HepG2 (cell line): Measurements from ENCODE around the gene NLRC5.

Source experiments
- EZH2 ChIP-seq: conservative IDR thresholded peaks from 2 replicates; pipeline ENCODE4 v1.6.1; 2012; ENCODE audit warnings: mild to moderate bottlenecking, low read depth, low read length, moderate library complexity
- GATAD2A ChIP-seq: IDR thresholded peaks from 2 replicates; pipeline ENCODE4 v1.6.1; 2016
- NONO ChIP-seq, 2 experiments: fragments of 450-650 bp in 1 of 2; sonication (generic) in 1 of 2; formaldehyde crosslinking in 1 of 2; IDR thresholded peaks in 1 of 2; conservative IDR thresholded peaks in 1 of 2; 2 replicates each; pipeline versions ENCODE4 v1.6.1 to v1.8.0; 2017 to 2022; ENCODE audit warnings: mild to moderate bottlenecking in 1 of 2, missing genetic modification reagents in 1 of 2, moderate library complexity in 1 of 2
- POLR2AphosphoS5 ChIP-seq: IDR thresholded peaks from 2 replicates; pipeline ENCODE4 v1.6.1; 2012; ENCODE audit warnings: low read depth, low read length
- TAF1 ChIP-seq: sonication (generic); formaldehyde crosslinking; IDR thresholded peaks from 2 replicates; pipeline ENCODE4 v1.4.0; 2020; ENCODE audit warnings: missing genetic modification reagents
- TBL1XR1 ChIP-seq: fragments of 150-350 bp; IDR thresholded peaks from 2 replicates; pipeline ENCODE4 v1.6.1; 2014; ENCODE audit warnings: borderline replicate concordance, low read length; ENCODE audit not compliant: partially characterized antibody
- ZNF367 ChIP-seq: sonication (generic); formaldehyde crosslinking; IDR thresholded peaks from 2 replicates; pipeline ENCODE4 v1.4.0; 2020; ENCODE audit warnings: missing genetic modification reagents, borderline replicate concordance
- ZNF557 ChIP-seq: sonication (generic); formaldehyde crosslinking; IDR thresholded peaks from 2 replicates; pipeline ENCODE4 v1.4.0; 2020; ENCODE audit warnings: missing genetic modification reagents
- TF ChIP-seq, protein P1 (sequence below): IDR thresholded peaks from 2 replicates; pipeline ENCODE4 v1.6.1; 2012; ENCODE audit warnings: inconsistent platforms
- TF ChIP-seq, protein P2 (sequence below): sonication (generic); formaldehyde crosslinking; IDR thresholded peaks from 2 replicates; pipeline ENCODE4 v1.5.0; 2020; ENCODE audit warnings: missing genetic modification reagents

- no peak for TF ChIP-seq ZNF367 (CRISPR knock-in tag)
- TF ChIP-seq TBL1XR1 = no peak
- TF ChIP-seq TAF1 = no peak
- TF ChIP-seq GATAD2A (CRISPR knock-in tag) = no peak
- TF ChIP-seq NONO (IDR thresholded peaks at IDR 0.05) = no peak
- no peak for TF ChIP-seq NONO (CRISPR knock-in tag; conservative IDR thresholded peaks at IDR 0.05)
- TF ChIP-seq EZH2 = no peak
- no peak for TF ChIP-seq POLR2AphosphoS5
- TF ChIP-seq, protein P1, sequence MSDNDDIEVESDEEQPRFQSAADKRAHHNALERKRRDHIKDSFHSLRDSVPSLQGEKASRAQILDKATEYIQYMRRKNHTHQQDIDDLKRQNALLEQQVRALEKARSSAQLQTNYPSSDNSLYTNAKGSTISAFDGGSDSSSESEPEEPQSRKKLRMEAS = no peak
- no peak for TF ChIP-seq ZNF557
- TF ChIP-seq, protein P2, sequence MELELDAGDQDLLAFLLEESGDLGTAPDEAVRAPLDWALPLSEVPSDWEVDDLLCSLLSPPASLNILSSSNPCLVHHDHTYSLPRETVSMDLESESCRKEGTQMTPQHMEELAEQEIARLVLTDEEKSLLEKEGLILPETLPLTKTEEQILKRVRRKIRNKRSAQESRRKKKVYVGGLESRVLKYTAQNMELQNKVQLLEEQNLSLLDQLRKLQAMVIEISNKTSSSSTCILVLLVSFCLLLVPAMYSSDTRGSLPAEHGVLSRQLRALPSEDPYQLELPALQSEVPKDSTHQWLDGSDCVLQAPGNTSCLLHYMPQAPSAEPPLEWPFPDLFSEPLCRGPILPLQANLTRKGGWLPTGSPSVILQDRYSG (CRISPR knock-in tag) = no peak
These were observed 20.4 kb downstream of the NLRC5 start for GRCh38 chr16:57009643-57010170.
